AML-193 (cell line): ENCODE results near the gene NEU4.
"Not testable (repeated sequence)": the region's sequence is repeated elsewhere in the genome, so short reads cannot be mapped to it uniquely, and the experiment has no call there.

Experiments
- DNase-seq, 2 experiments: peaks; one replicate each; lab custom pipeline; 2025; lab: John Stamatoyannopoulos, UW

Gene NEU4

GRCh38 chr2:241774419-241775222 lies 34.4 kb upstream of the NEU4 start:
- DNase-seq, result no peak

GRCh38 chr2:241775223-241776177 lies 33.5 kb upstream of the NEU4 start:
- DNase-seq, result no peak

GRCh38 chr2:241776336-241777169 lies 32.4 kb upstream of the NEU4 start, which contains the start of gene GAL3ST2:
GAL3ST2 (plus strand) TSS chr2:241776822; CDS start chr2:241776956, 134 bp downstream.
- no peak for DNase-seq

- no peak for DNase-seq
These were observed 31.8 kb upstream of the NEU4 start for GRCh38 chr2:241777170-241777685.

DNA sequence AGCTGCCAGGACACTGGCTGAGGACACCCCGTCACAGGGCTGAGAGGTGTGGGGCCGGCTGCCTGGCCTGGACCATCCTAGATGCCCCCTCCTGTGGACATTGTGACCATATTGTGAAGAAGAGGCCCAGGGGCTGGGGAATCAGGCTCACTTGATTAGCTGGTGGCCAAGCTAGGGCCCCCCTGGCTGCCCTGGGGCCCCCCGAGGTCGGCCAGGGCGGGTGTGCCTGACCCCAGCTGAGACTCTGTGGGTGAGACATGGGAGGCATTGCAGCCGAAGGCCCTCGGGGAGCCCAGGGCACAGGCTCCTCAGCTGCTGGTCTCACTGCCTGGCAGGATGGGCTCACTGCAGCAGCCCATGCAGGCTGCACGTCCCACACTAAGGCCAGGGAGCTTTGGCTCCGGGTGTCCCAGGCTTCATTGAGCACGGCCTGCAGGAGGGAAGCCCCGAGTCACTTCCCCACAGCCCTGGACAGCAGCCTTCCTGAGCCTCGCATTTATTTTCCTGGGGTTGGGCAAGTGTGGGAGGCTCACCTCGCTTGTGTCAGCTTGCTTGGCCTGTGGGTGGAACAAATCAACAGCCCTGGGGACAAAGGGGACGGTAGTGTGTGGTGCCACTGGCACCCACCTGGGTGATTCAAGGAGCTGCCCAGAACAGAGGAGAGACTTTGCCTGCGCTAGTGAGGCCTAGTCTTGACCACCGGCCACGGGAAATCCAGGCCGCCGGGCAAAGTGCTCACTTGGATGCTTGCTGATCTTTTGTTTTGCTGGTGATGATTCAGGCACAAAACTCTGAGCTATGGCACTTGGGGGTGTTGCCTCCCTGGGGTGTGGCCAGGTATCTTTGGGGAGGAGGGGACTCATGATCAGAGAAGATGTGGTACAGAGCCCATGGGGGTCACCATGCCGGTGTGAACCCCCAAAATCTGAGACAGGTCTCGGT lies 31.0 kb upstream of the NEU4 start:
- no peak for DNase-seq

GRCh38 chr2:241780939-241781569 lies 27.9 kb upstream of the NEU4 start:
- DNase-seq, result no peak

- DNase-seq, result not testable (repeated sequence)
These were observed 26.9 kb upstream of the NEU4 start for GRCh38 chr2:241782053-241782452.

GRCh38 chr2:241788135-241788534 lies 20.9 kb upstream of the NEU4 start:
- DNase-seq, result no peak

DNA sequence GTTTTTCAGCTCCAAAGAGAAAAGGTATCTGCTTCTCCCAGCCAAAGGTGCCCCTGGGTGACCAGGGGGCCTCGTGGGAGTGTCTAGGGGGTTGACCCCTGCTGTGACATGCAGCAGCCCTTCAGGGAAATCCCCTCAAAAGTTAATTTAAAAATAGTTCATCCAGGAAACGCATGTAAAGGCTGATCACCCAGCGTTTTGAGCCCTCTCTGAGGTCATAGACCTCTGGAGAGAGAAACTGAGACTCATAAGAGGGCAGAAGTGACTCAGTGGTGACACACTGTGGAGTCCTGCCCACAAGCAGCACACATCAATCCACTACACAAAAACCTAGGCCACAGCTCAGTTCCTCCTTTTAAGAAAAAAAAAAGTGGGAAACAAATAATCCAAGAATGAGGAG lies 20.4 kb upstream of the NEU4 start:
- DNase-seq, result no peak

DNA sequence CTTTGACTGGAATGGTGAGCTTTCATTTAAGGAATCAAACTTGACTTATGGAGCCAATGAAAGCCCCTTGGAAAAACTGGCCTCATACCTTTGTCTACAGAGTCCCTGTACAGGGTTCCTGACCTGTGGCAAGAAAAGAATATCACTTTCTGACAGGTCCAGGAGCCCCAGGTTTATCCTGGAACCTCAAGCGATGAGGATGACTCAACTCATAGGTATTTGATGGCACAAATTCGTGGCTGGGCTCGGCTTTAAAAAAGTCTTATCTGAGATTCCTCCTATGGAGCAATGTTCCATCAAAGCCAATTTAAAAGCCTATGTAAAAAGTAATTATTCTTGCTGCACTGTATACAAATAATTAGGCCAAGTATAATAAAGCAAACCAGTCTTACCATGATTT lies 17.6 kb upstream of the NEU4 start:
- DNase-seq, result not testable (repeated sequence)

- no peak for DNase-seq
These were observed 15.6 kb upstream of the NEU4 start for GRCh38 chr2:241793385-241793784.

GRCh38 chr2:241794250-241794823 lies 14.7 kb upstream of the NEU4 start:
- no peak for DNase-seq

DNA sequence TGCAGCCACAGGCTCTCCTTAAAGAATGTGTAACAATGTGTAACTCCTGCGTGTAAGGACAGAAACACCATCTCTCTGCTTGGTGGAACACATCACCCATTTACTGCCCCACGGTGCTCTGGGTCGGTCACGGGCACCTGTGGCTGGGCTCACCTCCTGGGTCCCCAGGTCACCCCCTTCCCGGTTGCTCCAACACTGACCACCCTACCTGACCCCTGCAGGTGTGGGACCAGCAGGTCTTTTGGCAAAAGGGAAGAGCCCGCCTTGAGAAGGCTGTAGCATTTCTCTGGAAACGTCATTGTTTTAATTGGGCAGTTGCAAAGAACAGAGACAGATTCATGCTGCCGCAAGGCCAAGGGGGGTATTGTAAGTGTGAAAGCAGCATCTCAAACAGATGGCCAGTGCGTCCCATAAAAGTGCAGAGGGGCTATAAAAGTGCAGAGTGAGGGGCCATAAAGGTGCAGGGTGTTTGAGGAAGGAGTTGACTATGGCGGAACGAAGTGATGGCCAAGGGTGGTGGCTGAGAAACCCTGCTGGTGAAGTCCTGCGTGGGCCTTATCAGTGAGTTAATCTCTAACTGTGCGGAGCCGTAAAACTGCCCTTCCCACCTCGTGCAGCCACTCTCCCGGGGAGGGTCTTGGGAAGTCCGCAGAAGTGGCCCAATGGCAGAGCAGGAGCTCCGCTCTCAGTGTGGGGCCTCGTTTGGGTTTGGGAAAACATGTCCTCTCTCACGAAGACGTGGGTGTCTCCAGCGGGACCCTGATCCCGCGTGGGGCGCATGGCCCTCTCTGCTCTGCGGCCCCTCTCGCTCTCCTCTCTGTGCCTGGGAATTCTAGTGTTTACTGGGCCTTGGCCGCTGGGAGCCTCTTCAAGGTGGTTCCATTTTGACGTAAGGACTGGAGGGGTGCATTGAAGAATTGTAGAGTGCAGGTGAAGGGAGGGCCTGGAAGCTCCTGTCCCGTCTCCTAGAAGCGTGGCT lies 13.7 kb upstream of the NEU4 start:
- no peak for DNase-seq

- DNase-seq, result no peak
These were observed 12.8 kb upstream of the NEU4 start for GRCh38 chr2:241796209-241796608.

DNA sequence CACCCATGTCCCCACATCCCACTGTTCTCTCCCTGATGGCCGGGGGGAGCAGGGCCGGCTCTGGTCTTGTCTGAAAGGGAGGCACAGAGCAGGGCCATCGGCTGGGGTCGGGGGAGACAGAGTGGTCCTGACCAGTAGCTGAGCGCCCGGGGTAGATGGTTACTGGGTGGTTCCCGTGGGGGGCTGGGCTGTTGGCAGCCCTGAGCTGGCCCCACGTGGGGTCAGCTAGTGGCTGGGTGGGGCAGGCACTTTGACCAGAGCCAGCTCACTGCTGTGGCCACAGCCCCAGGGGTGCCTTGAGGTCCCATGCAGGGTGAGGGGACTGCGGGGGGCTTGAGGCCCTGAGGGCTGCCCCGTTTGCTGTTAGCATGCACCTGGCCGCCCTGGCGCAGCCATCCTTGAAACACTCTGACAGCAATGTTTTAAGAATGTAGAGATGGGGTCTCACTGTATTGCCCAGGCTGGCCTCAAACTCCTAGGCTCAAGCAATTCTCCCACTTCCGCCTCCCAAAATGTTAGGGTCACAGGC lies 12.3 kb upstream of the NEU4 start:
- no peak for DNase-seq

DNA sequence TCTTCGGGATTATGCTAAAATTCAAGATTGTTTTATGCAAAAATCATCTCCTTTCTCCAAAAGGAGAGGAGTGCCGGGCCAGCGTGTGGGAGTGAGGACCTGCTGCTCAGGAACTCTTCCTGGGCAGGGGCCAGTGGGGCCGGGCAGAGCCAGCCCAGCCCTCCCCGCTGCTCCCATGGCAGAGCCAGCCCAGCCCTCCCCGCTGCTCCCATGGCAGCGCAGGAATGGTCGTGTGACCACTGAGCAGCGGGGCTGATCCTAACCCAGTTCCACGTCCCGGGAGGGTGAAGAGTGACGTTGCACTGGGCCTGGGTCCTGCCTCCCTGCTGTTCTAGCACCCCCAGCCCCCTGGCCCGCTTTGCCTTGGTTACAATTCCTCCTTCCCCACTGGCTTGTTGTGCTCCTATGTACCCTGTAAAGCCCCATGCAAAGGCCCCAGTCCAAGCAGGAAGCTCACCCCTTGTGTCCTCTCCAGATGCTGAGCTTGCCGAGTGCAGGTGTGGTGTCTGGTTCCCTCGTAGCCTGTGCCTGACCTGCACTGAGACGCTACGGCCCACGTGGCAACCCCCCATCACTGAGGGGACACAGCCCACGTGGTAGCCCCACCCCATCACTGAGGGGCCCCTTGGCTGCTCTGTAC lies 11.4 kb upstream of the NEU4 start:
- DNase-seq, result no peak

DNA sequence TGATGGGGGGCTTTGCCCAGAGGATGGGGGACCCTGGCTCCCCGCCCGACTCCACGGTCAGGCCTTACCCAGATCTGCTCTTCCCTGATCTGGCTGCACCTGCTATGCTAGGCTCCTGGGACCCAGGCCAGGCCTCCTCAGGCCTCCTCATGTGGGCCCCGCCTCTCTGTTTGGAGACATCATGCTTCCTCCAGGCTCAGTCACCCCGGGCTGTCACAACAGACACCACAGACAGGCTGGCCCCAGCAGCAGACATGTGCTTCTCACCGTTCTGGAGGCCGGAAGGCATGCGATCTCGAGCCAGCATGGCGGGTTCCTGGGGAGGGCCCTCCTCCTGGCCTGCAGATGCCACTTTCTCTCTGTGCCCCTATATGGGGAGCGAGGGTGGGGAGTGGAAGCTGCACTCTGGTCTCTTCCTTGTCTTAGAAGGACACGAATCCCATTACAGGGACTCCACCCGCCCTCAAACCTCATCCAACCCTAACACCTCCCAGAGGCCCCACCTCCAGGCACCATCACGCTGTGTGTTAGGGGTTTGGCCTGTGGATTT lies 10.8 kb upstream of the NEU4 start:
- DNase-seq, result no peak
